Mesenchymal stem cell (in vitro differentiated cells and primary cell): Measurements from ENCODE around the gene TOX2.

ENCODE experiments used
- DNase-seq: peaks from one replicate; pipeline ENCODE4 v3.0.0-alpha.2; 2013
- H2AFZ ChIP-seq: one replicate; pipeline ENCODE4 v1.6.1; 2013; ENCODE audit warnings: low read depth, mild to moderate bottlenecking, control low read depth, inconsistent platforms, low read length, moderate library complexity
- H2AK5ac ChIP-seq: 2 replicates; pipeline ENCODE4 v1.6.1; 2013; ENCODE audit warnings: low read length, moderate library complexity, mild to moderate bottlenecking, inconsistent platforms; ENCODE audit not compliant: severe bottlenecking
- H2BK120ac ChIP-seq: one replicate; pipeline ENCODE4 v1.6.1; 2013; ENCODE audit warnings: low read depth, mild to moderate bottlenecking, inconsistent platforms, low read length, moderate library complexity
- H2BK12ac ChIP-seq, 2 experiments: one replicate each; pipeline ENCODE4 v1.6.1; 2013; ENCODE audit warnings: inconsistent platforms in 2 of 2, low read length in 2 of 2, mild to moderate bottlenecking in 2 of 2, moderate library complexity in 2 of 2, control low read depth in 1 of 2
- H2BK15ac ChIP-seq: one replicate; pipeline ENCODE4 v1.6.1; 2013; ENCODE audit warnings: mild to moderate bottlenecking, low read depth, inconsistent platforms; ENCODE audit not compliant: poor library complexity, severe bottlenecking
- H2BK5ac ChIP-seq: 2 replicates; pipeline ENCODE4 v1.6.1; 2013; ENCODE audit warnings: low read depth, mild to moderate bottlenecking, low read length, control low read depth, inconsistent platforms; ENCODE audit not compliant: poor library complexity, severe bottlenecking
- H3K14ac ChIP-seq, 2 experiments: one replicate each; pipeline ENCODE4 v1.6.1; 2013; ENCODE audit warnings: inconsistent platforms in 2 of 2, low read length in 2 of 2, control low read depth in 1 of 2, mild to moderate bottlenecking in 1 of 2, moderate library complexity in 1 of 2
- H3K18ac ChIP-seq, 2 experiments: one replicate each; pipeline ENCODE4 v1.6.1; 2013; ENCODE audit warnings: inconsistent platforms in 2 of 2, low read length in 2 of 2, control low read depth in 1 of 2, low read depth in 1 of 2, mild to moderate bottlenecking in 1 of 2
- H3K23ac ChIP-seq, 2 experiments: one replicate each; pipeline ENCODE4 v1.6.1; 2013; ENCODE audit warnings: inconsistent platforms in 2 of 2, low read length in 2 of 2, mild to moderate bottlenecking in 2 of 2, moderate library complexity in 2 of 2, control low read depth in 1 of 2
- H3K27ac ChIP-seq: 2 replicates; pipeline ENCODE4 v1.5.1; 2013; ENCODE audit warnings: mild to moderate bottlenecking, moderate library complexity, low read length, control low read depth, inconsistent platforms; ENCODE audit not compliant: poor library complexity, severe bottlenecking
- H3K27me3 ChIP-seq, 2 experiments: 2 replicates each; pipeline versions ENCODE4 v1.6.1 to v1.7.0; 2013; ENCODE audit warnings: low read length in 2 of 2, mild to moderate bottlenecking in 2 of 2, moderate library complexity in 2 of 2, control low read depth in 1 of 2, inconsistent platforms in 1 of 2; ENCODE audit not compliant: control insufficient read depth in 1 of 2, insufficient read depth in 1 of 2
- H3K36me3 ChIP-seq, 2 experiments: 2 replicates each; pipeline versions ENCODE4 v1.6.1 to v1.7.0; 2013; ENCODE audit warnings: low read length in 2 of 2, control low read depth in 1 of 2, inconsistent platforms in 1 of 2, low read depth in 1 of 2, mild to moderate bottlenecking in 1 of 2; ENCODE audit not compliant: insufficient read depth in 2 of 2, control insufficient read depth in 1 of 2
- H3K4ac ChIP-seq, 2 experiments: one replicate each; pipeline ENCODE4 v1.6.1; 2013; ENCODE audit warnings: inconsistent platforms in 2 of 2, low read length in 2 of 2, mild to moderate bottlenecking in 2 of 2, moderate library complexity in 2 of 2, control low read depth in 1 of 2, low read depth in 1 of 2
- H3K4me1 ChIP-seq: 2 replicates; pipeline ENCODE4 v1.6.1; 2013; ENCODE audit warnings: low read depth, low read length, control low read depth; ENCODE audit not compliant: control insufficient read depth, insufficient read depth
- H3K4me2 ChIP-seq: 2 replicates; pipeline ENCODE4 v1.6.1; 2013; ENCODE audit warnings: low read length, mild to moderate bottlenecking, inconsistent platforms; ENCODE audit not compliant: poor library complexity, severe bottlenecking
- H3K4me3 ChIP-seq, 2 experiments: 2 replicates each; pipeline versions ENCODE4 v1.5.1 to v1.7.0; 2013; ENCODE audit warnings: low read length in 2 of 2, mild to moderate bottlenecking in 2 of 2, control low read depth in 1 of 2, low read depth in 1 of 2; ENCODE audit not compliant: insufficient read depth in 1 of 2
- H3K79me1 ChIP-seq: replicated peaks from 2 replicates; pipeline ENCODE4 v1.6.1; 2013; ENCODE audit warnings: mild to moderate bottlenecking, control low read depth, low read length, inconsistent platforms; ENCODE audit not compliant: poor library complexity, severe bottlenecking
- H3K9ac ChIP-seq: 2 replicates; pipeline ENCODE4 v1.7.0; 2013; ENCODE audit warnings: mild to moderate bottlenecking, low read length, moderate library complexity
- H3K9me3 ChIP-seq: 2 replicates; pipeline ENCODE4 v1.7.0; 2013; ENCODE audit warnings: mild to moderate bottlenecking, low read length; ENCODE audit not compliant: control insufficient read depth
- H4K8ac ChIP-seq: one replicate; pipeline ENCODE4 v1.6.1; 2013; ENCODE audit warnings: inconsistent platforms, mild to moderate bottlenecking, low read length, moderate library complexity
- H4K91ac ChIP-seq: one replicate; pipeline ENCODE4 v1.6.1; 2013; ENCODE audit warnings: mild to moderate bottlenecking, low read length, inconsistent platforms
- WGBS: methylation state at CpG from one replicate; pipeline ENCODE4 v1.1.7; 2013; ENCODE audit warnings: mixed read lengths; 5-methylcytosine and 5-hydroxymethylcytosine counted together

Gene TOX2

DNA sequence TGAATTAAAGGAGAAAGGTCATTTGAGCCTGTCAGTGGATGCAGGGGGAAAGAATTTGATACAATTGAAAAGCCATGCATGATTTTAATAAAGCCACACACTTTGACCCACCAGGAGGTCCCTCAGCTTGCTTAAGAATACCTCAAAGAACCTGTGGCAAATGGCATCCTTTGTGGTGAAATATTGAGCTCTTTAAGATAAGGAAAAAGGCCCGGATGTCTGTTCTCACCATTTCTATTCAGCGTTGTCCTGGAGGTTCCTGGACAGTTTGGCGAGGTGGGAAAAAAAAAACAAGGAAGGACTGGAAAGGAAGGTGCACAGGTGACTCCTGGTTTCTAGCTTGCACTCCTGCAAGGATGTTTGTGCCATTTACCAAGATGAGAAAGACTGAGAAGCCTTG, 91.0 kb downstream of the TOX2 start:
- H3K4me2 ChIP-seq: no peak overlapping the region
- no peak overlapping the region for H2BK12ac ChIP-seq
- 79% methylated on average over 3 of the region's 3 CpGs for WGBS
- no peak overlapping the region for H3K4ac ChIP-seq
- H3K79me1 ChIP-seq: no peaks in the 10 kb centered on the region
- H3K4me1 ChIP-seq: no peaks in the 10 kb centered on the region
- no peak overlapping the region for H2AFZ ChIP-seq
- no peak overlapping the region for H2BK15ac ChIP-seq
- no peak overlapping the region for H2BK5ac ChIP-seq
- no peak overlapping the region for H4K8ac ChIP-seq
- no peak overlapping the region for H4K91ac ChIP-seq
- H3K9ac ChIP-seq: no peak overlapping the region
- H3K4me3 ChIP-seq: no peak overlapping the region
- H2AK5ac ChIP-seq: no peak overlapping the region
- H3K27ac ChIP-seq: no peak overlapping the region
- H3K23ac ChIP-seq: no peak overlapping the region
- no peaks in the 10 kb centered on the region for H3K9me3 ChIP-seq
- H3K18ac ChIP-seq: no peak overlapping the region
- H3K14ac ChIP-seq: no peak overlapping the region
- no peak overlapping the region for H2BK120ac ChIP-seq
- H3K27me3 ChIP-seq: peaks cover 2 to 37% of the 10 kb centered on the region in 2 experiments
- no peak for DNase-seq
- no peaks in the 10 kb centered on the region for H3K36me3 ChIP-seq

DNA sequence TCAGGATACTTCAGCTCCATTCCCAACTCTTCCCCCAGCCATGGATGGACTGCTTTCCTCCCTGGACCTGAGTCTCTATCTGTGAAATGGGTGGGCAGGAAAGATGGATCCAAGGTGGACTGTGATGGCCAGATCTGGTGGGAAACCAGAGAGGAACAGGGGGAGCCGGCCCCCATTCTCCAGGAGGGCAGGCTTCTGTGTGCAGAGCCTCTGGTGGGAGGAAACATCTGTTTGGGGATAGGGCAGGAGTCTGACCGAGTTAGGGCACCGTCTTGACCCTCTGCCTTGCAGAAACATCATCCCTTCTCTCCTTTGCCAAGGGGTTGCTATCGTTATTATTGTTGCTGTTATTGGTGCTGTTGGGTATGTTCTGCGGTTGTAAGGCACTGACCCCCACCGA, 91.5 kb downstream of the TOX2 start:
- H3K9ac ChIP-seq: no peak overlapping the region
- 97% methylated on average over 3 of the region's 6 CpGs for WGBS
- H2BK120ac ChIP-seq: no peak overlapping the region
- H3K9me3 ChIP-seq: no peaks in the 10 kb centered on the region
- H2BK5ac ChIP-seq: no peak overlapping the region
- H3K27ac ChIP-seq: no peak overlapping the region
- H3K23ac ChIP-seq: no peak overlapping the region
- H2BK15ac ChIP-seq: no peak overlapping the region
- H2AFZ ChIP-seq: no peak overlapping the region
- no peak overlapping the region for H3K4ac ChIP-seq
- no peak overlapping the region for H3K4me3 ChIP-seq
- H4K91ac ChIP-seq: no peak overlapping the region
- H3K79me1 ChIP-seq: no peaks in the 10 kb centered on the region
- no peaks in the 10 kb centered on the region for H3K4me1 ChIP-seq
- no peak overlapping the region for H2BK12ac ChIP-seq
- no peak overlapping the region for H2AK5ac ChIP-seq
- H3K27me3 ChIP-seq: peaks cover 7 to 37% of the 10 kb centered on the region in 2 experiments
- DNase-seq: no peak
- no peaks in the 10 kb centered on the region for H3K36me3 ChIP-seq
- H3K14ac ChIP-seq: no peak overlapping the region
- H3K18ac ChIP-seq: no peak overlapping the region
- no peak overlapping the region for H3K4me2 ChIP-seq
- no peak overlapping the region for H4K8ac ChIP-seq

DNA sequence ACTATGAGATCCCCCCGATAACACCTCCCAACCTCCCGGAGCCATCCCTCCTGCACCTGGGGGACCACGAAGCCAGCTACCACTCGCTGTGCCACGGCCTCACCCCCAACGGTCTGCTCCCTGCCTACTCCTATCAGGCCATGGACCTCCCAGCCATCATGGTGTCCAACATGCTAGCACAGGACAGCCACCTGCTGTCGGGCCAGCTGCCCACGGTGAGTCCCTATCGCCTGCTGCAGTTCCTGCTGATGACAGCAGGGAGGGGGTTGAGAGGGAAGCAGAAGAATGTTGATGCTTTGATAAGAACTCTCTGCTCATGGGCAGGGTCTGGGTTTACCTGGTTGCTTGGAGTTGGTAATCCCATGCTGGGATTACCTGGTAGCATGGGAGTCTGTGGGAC, 91.9 kb downstream of the TOX2 start:
- no peak for DNase-seq
- Histone ChIP-seq H2AK5ac (no peak overlapping the region), H3K27me3 (peaks cover 7 to 41% of the 10 kb centered on the region in 2 experiments), H4K8ac (no peak overlapping the region), H2BK12ac (peak overlapping the region in 1 of 2 experiments; percentile 6), H3K14ac (no peak overlapping the region), H4K91ac (no peak overlapping the region), H3K9ac (no peak overlapping the region), H2BK15ac (no peak overlapping the region), H3K4me1 (no peaks in the 10 kb centered on the region), H3K4ac (no peak overlapping the region), H3K79me1 (no peaks in the 10 kb centered on the region), H2BK120ac (no peak overlapping the region), H3K4me2 (no peak overlapping the region), H3K36me3 (no peaks in the 10 kb centered on the region), H3K9me3 (no peaks in the 10 kb centered on the region), H3K23ac (no peak overlapping the region), H3K18ac (no peak overlapping the region), H2BK5ac (no peak overlapping the region), H3K27ac (no peak overlapping the region), H2AFZ (no peak overlapping the region), H3K4me3 (no peak overlapping the region)
- 93% methylated on average over 9 of the region's 9 CpGs for WGBS

DNA sequence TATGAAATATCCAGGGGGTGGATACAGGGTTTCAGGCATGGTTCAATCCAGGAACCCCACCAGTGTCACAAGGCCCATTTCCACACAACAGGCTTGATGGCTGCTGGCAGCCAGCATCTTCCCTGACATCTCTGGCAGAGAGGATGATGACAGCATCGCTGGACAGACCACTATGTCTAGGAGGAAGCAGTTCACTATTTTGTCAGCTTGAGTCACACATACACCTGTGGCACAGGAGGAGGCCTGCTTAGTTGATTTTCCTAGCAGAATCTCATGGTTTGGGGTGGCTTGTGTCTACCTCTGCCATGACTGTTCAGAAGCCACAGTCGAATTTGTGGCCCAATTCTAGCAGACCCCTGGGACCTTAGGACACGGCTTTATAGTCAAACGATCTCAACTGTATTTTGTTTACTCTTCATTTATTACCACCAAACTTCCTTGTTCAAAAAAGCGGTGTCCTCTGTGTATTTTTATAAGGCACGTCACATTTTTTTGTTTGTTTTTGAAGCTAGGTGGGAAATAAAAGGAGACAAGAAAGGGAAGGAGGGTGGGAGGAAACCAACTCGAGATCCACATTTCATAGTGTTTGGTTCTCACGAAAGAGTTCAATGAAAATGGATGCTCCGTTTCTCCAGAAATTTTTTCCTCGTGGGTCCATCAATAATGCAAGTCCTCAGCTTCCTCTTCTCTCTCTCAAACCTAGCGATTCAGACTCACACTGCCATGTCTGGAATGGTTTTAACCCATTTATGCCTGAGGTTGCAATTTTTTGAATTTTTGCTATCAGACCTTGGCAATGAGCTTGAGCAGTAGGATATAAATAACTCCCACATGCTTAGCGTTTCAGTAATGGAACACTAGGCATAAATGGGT, 94.4 kb downstream of the TOX2 start:
- H3K79me1 ChIP-seq: no peaks in the 10 kb centered on the region
- no peak for DNase-seq
- 80% methylated on average over 12 of the region's 12 CpGs for WGBS
- H3K14ac ChIP-seq: no peak overlapping the region
- H3K4me3 ChIP-seq: no peak overlapping the region
- no peak overlapping the region for H2AFZ ChIP-seq
- H3K36me3 ChIP-seq: no peaks in the 10 kb centered on the region
- no peak overlapping the region for H3K27ac ChIP-seq
- no peaks in the 10 kb centered on the region for H3K4me1 ChIP-seq
- H3K4me2 ChIP-seq: no peak overlapping the region
- H3K9me3 ChIP-seq: no peaks in the 10 kb centered on the region
- H3K23ac ChIP-seq: no peak overlapping the region
- no peak overlapping the region for H2BK15ac ChIP-seq
- no peak overlapping the region for H4K91ac ChIP-seq
- H3K4ac ChIP-seq: no peak overlapping the region
- H2AK5ac ChIP-seq: no peak overlapping the region
- no peak overlapping the region for H3K9ac ChIP-seq
- H3K18ac ChIP-seq: no peak overlapping the region
- no peak overlapping the region for H4K8ac ChIP-seq
- peaks cover 15 to 34% of the 10 kb centered on the region in 2 experiments for H3K27me3 ChIP-seq
- H2BK120ac ChIP-seq: no peak overlapping the region
- no peak overlapping the region for H2BK5ac ChIP-seq
- no peak overlapping the region for H2BK12ac ChIP-seq
